Thyroid gland (tissue), 4 donors: ENCODE measurements around the gene LTF. TPM values are rescaled to one million over a fixed set of nuclear protein-coding genes. Genes with fewer than 3 reads are reported as not detected.
A peak's percentile ranks its signal among the peaks of the same experiment; 100 is the strongest.

ENCODE experiments used
- DNase-seq, 2 donors: peaks; one replicate each; pipeline ENCODE4 v3.0.0-alpha.2; 2019
- H3K27ac ChIP-seq, 3 donors: fragments of 200-600 bp; sonication (generic); 1 replicate in 2 of 3; 2 replicates in 1 of 3; pipeline ENCODE4 v1.5.1; 2016 to 2019; ENCODE audit warnings: mild to moderate bottlenecking in 1 of 3, moderate library complexity in 1 of 3
- H3K27me3 ChIP-seq: fragments of 200-600 bp; sonication (generic); one replicate; pipeline ENCODE4 v1.5.1; 2019
- H3K36me3 ChIP-seq, 2 donors: fragments of 200-600 bp; sonication (generic); one replicate each; pipeline ENCODE4 v1.5.1; 2016 to 2019
- H3K4me1 ChIP-seq, 2 donors: fragments of 200-600 bp; sonication (generic); one replicate each; pipeline ENCODE4 v1.5.1; 2017 to 2019
- H3K4me3 ChIP-seq, 3 donors: fragments of 200-600 bp; sonication (generic); replicated peaks in 1 of 3; 1 replicate in 2 of 3; 2 replicates in 1 of 3; pipeline ENCODE4 v1.5.1; 2016; ENCODE audit warnings: mild to moderate bottlenecking in 1 of 3
- H3K9me3 ChIP-seq: fragments of 200-600 bp; sonication (generic); one replicate; pipeline ENCODE4 v1.5.1; 2017
- POLR2A ChIP-seq, 2 donors: fragments of 450-650 bp; IDR thresholded peaks; one replicate each; pipeline ENCODE4 v1.6.1; 2017; ENCODE audit warnings: antibody characterized with exemption in 2 of 2, mild to moderate bottlenecking in 2 of 2, moderate library complexity in 1 of 2
- WGBS, 2 donors: methylation state at CpG; one replicate each; pipeline ENCODE4 v1.1.5; 2017; 5-methylcytosine and 5-hydroxymethylcytosine counted together
- intact Hi-C: fragments of 100-400 bp; cut with DNase I; formaldehyde crosslinking; loops from one replicate; pipeline ENCODE4 v1.15.1; 2023
- total RNA-seq, 4 donors: library from RNA; depleted of rRNA; stranded (reverse); fragments of >200 nt; gene quantifications; one replicate each; pipeline ENCODE4 v1.2.3, GENCODE V29; 2016
- TF ChIP-seq, protein P1 (sequence below), 6 experiments: fragments of 200-600 bp in 3 of 6; fragments of 450-650 bp in 3 of 6; sonication (generic) in 3 of 6; IDR thresholded peaks; one replicate each; pipeline ENCODE4 v1.5.1; 2016 to 2019; ENCODE audit warnings: antibody characterized with exemption in 6 of 6, mild to moderate bottlenecking in 2 of 6, inconsistent platforms in 1 of 6, moderate library complexity in 1 of 6

Gene LTF
- total RNA-seq, 4 donors from 2014 or later = 6.3 to 48.6 (median 32.5) TPM

DNA sequence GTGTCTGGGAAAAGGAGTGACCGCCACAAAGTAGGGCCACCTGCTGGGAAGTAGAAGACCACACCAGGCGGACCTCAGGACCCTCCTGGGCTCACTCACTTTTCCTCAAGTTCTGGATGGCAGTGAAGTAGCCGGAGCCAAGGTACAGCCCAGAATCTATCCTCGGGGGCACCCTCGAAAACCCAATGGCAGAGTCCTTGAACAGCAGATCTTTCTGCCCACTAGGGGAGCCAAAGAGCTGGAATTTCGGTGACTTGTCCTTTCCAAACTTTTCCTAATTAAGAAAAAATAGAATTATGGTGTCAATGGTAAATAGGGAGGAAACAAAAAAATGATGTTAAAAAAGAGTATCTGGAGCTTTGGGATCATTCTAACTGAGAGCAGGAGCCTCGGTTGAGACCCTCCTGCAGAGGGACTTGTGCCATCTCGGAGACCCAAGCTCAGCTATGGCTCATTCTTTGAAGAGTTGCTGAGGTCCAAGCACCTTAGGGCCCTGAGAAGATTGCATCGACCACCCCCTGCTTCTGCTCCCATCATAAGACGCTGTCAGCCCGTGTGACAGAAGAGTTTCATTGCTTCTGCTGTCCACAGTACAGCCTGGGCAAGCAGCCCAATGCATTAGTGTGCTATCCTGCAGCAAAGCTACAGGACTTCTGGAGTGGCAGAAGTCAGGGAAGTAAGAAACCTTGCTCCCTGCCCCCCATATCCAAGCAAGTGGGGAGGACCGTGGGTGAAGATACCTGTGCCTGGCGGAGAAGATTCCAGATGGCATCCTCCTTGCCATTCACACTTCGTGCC is 14.8 kb downstream of the LTF start:
- Histone ChIP-seq H3K4me1 (no peaks in the 10 kb centered on the region), H3K36me3 (peaks cover 0 to 5% of the 10 kb centered on the region in 2 donors), H3K9me3 (no peaks in the 10 kb centered on the region), H3K27ac (no peak overlapping the region), H3K27me3 (no peaks in the 10 kb centered on the region), H3K4me3 (no peak overlapping the region)
- DNase-seq = peak in 1 of 2 donors; percentile 41
- WGBS, 2 donors = 67 to 73% methylated on average over 14 of the region's 14 CpGs
- TF ChIP-seq POLR2A (IDR thresholded peaks at IDR 0.05) = no peak
- TF ChIP-seq, protein P1, sequence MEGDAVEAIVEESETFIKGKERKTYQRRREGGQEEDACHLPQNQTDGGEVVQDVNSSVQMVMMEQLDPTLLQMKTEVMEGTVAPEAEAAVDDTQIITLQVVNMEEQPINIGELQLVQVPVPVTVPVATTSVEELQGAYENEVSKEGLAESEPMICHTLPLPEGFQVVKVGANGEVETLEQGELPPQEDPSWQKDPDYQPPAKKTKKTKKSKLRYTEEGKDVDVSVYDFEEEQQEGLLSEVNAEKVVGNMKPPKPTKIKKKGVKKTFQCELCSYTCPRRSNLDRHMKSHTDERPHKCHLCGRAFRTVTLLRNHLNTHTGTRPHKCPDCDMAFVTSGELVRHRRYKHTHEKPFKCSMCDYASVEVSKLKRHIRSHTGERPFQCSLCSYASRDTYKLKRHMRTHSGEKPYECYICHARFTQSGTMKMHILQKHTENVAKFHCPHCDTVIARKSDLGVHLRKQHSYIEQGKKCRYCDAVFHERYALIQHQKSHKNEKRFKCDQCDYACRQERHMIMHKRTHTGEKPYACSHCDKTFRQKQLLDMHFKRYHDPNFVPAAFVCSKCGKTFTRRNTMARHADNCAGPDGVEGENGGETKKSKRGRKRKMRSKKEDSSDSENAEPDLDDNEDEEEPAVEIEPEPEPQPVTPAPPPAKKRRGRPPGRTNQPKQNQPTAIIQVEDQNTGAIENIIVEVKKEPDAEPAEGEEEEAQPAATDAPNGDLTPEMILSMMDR (IDR thresholded peaks at IDR 0.05) = peak; percentile 36 to 70 (median 44)
- intact Hi-C loops = no loop called here

DNA sequence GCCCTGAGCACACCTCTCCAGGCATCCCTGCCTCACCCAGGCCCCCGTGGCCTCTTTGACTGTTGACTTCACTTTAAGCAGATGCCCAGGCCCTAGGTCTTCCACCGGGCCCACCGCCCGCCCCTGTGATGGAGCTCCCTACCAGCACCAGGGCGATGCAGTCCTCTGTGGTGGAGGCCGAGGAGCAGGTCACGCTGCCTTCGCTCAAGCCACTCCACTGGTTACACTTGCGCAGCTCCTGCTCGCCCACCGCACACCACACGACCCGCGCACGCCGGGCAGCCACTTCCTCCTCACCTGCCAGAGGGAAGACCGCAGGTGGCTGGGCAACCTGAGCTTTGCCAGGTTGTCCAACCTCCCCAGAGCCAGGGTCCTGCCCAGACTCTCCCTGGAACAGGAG is 16.0 kb downstream of the LTF start:
- WGBS, 2 donors = 96 to 97% methylated on average over 17 of the region's 17 CpGs
- Histone ChIP-seq H3K27me3 (no peaks in the 10 kb centered on the region), H3K4me1 (no peaks in the 10 kb centered on the region), H3K27ac (no peak overlapping the region), H3K9me3 (no peaks in the 10 kb centered on the region), H3K4me3 (no peak overlapping the region), H3K36me3 (peaks cover 0 to 5% of the 10 kb centered on the region in 2 donors)
- intact Hi-C loops = no loop called here
- DNase-seq = no peak
- TF ChIP-seq POLR2A (IDR thresholded peaks at IDR 0.05) = no peak
- TF ChIP-seq, protein P1 (IDR thresholded peaks at IDR 0.05) = no peak

DNA sequence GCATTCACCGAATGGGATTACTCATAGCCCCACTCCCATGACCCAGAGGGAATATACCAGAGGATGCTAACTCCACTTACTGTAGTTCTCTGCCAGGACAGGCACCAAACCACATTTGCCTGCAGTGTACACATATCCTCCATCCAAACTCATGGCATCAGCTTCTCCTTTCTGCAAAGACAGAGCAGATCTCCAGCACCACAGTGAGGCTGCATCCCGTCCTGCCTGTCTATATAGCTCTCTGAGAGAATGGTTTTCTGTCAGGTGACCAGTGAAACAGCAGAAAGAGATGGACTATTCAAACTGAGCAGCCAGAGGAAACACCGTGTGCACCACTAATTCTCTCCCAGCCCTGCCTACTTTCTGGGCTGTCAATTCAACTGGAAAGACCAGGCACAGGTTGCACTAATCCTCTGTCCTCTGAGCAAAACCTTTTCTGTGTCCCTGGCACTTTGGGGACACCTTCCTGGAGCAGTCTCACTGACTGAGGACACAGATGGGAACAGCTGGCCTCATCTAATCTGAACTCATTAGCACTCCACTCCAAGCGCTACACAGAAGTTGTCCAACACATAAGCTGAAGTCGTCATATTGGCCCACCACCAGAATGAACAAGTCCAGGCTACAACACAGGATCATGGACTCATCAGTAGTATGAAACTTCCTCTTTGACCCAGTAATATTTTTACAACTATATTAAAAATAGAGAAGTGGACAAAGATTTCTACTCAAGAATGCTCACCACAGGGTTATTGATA is 17.3 kb downstream of the LTF start:
- intact Hi-C loops = no loop called here
- 73 to 81% methylated on average over 5 of the region's 5 CpGs for WGBS, 2 donors
- TF ChIP-seq, protein P1 (IDR thresholded peaks at IDR 0.05) = no peak
- TF ChIP-seq POLR2A (IDR thresholded peaks at IDR 0.05) = no peak
- Histone ChIP-seq H3K27me3 (no peaks in the 10 kb centered on the region), H3K9me3 (no peaks in the 10 kb centered on the region), H3K4me1 (peaks cover 0 to 4% of the 10 kb centered on the region in 2 donors), H3K4me3 (no peak overlapping the region), H3K36me3 (peaks cover 0 to 8% of the 10 kb centered on the region in 2 donors), H3K27ac (no peak overlapping the region)
- no peak for DNase-seq

DNA sequence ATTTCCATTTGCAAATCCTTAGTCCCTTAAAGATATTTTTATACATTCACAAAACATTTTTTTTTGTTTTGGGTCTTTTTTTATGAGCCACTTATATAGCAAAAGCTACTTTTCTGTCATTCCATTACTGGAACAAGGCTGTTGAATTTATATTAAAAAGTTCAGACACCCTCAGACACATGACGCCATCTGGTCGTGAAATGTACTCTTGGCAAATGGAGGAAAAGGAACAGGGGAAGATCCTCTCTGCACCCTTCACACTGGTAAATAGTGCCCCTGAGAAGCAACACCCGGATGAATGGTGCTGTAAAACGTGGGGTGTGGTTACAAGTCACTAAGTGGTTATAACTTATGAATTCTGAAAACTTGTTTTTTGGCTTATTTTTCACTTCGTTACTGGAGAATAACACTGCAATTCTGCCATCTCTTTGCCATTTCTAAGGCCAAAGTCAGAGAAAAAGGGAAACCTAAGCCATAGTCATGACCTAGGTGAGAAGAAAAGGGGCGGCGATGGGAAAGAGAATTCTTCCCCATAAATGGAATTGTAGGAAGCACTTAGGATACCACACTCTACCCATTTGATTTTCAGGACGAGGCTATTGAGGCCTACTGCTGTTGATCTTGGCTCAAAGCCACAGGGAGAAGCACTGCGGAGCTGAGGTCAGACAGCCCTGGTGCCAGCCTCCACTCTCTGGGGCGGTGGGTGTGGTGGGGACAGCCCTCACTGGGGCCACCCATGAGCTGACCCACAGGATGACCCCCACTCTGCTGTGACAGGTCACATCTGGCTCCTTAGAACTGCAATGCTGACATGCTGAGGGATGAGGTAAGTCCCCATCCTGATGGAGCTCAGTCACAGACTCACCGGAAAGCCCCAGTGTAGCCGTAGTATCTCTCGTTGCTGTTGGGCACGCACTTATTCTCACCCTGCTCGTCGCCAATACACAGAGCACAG is 21.9 kb downstream of the LTF start:
- Histone ChIP-seq H3K4me1 (peaks cover 0 to 4% of the 10 kb centered on the region in 2 donors), H3K27me3 (no peaks in the 10 kb centered on the region), H3K27ac (no peak overlapping the region), H3K36me3 (peaks cover 0 to 22% of the 10 kb centered on the region in 2 donors), H3K9me3 (no peaks in the 10 kb centered on the region), H3K4me3 (no peak overlapping the region)
- WGBS, 2 donors = 45 to 79% methylated on average over 10 to 16 of the region's 16 CpGs
- intact Hi-C loops = loop anchor here (5.0 kb wide), 1 partner anchor 166 kb away; no protein-coding TSS in a partner anchor
- TF ChIP-seq, protein P1 (IDR thresholded peaks at IDR 0.05) = peak in 5 of 6 experiments; percentile 52 to 83 (median 69)
- no peak for TF ChIP-seq POLR2A (IDR thresholded peaks at IDR 0.05)
- DNase-seq = peak in 1 of 2 donors; percentile 59
